Measurements from ENCODE around the gene PRIM1.

Gene PRIM1

GRCh38 chr12:56688129-56688845, 63.8 kb downstream of the PRIM1 start, which contains the start of gene PTGES3:
Gene PTGES3 (minus strand): TSS chr12:56688284. CDS start chr12:56687999, 285 bp downstream.
- intact Hi-C loops (cut with DNase I), result loop anchor here (2.0 to 5.0 kb wide), 2 partner anchors 37 to 51 kb away; partner anchors contain the start of gene NACA
- DNase-seq, result peak; percentile 84 to 98 (median 93)

DNA sequence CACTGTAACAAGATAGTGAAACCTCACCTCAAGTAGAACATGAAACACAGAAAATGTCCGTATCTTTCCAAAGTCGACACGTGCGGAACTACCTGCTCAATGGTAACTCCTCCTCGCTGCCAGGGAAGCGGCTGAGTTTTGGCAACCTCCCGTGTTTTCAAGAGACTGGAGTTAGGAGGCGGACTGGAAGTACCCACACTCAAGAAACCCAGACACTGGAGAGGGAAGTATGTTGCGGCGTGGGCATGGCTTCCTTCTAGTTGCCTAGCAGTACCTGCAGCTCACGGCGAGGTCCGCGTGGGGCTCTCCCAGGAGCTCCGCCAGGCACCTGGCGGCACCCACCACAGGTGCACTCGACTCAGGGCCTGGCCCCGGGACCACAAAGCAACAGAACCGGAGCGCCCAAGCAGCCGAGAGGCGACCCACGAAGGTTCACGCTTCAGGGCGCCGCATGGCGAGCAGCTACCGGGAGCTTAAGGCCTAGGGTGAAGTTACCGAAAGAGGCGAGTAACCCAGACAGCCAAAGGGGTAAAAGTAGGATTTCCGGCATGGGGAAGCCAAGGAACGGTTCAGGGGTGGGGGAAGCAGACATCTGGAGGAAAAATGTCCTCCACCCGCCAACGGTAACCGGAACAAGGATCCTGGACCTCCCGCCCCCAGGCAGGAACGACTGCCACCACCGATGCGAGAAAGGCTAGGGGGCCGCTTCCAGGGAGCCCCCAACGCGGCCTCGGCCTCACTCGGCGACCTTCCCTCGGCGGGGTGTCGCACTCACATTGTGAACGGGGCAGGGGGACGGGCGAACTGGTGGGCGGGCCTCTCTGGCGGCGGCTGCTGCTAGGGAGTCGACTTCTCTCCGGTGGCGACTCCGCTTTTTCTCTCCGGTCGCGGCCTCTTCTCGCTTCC, 64.6 kb downstream of the PRIM1 start:
- peak; percentile 34 to 89 (median 73) for DNase-seq
- intact Hi-C loops (cut with DNase I), result loop anchor here (2.0 to 5.0 kb wide), 2 partner anchors 37 to 50 kb away; partner anchors contain the start of gene NACA

GRCh38 chr12:56684745-56685359, 67.3 kb downstream of the PRIM1 start:
- intact Hi-C loops (cut with DNase I), result loop anchor here (5.0 kb wide), 1 partner anchor 48 kb away; no protein-coding TSS in a partner anchor
- peak in 4 of 42 donors; percentile 13 to 30 (median 19) for DNase-seq

DNA sequence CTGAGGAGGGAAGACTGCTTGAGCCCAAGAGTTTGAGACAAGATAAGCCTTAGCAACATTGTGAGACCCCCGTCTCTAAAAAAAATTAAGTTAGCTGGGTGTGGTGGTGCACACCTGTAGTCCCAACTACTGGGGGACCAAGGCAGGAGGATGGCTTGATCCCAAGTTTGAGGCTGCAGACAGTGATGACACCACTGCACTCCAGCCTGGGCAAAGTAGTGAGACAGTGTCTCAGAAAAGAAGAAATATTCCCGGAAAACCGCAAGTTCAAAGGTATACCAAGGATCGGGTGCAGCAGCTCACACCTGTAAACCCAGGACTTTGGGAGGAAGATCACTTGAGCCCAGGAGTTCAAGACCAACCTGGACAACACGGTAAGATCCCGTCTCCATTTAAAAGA, 69.8 kb downstream of the PRIM1 start:
- intact Hi-C loops (cut with DNase I), result no loop called here
- DNase-seq, result peak in 3 of 42 donors; percentile 9 to 30 (median 19)
